HL-60 (cell line): ENCODE measurements around the gene IL17B.

ENCODE experiments used
- DNase-seq, 2 experiments: peaks; one replicate each; pipeline ENCODE4 v3.0.0-alpha.2; 2010 to 2020; ENCODE audit warnings: low read depth in 1 of 2, low spot score in 1 of 2
- H3K27ac ChIP-seq: fragments of 250-450 bp; sonication (Bioruptor Pico); replicated peaks from 2 replicates; pipeline ENCODE4 v1.5.1; 2020; ENCODE audit warnings: mild to moderate bottlenecking, moderate library complexity
- H3K27me3 ChIP-seq: fragments of 250-450 bp; sonication (Bioruptor Pico); 2 replicates; pipeline ENCODE4 v1.5.1; 2021; ENCODE audit warnings: mild to moderate bottlenecking, moderate library complexity; ENCODE audit not compliant: insufficient read depth, poor library complexity, severe bottlenecking
- H3K4me3 ChIP-seq: replicated peaks from 2 replicates; pipeline ENCODE4 v1.5.1; 2011; ENCODE audit warnings: mild to moderate bottlenecking, control low read depth, low read length; ENCODE audit not compliant: insufficient read depth
- GABPA ChIP-seq: IDR thresholded peaks from 2 replicates; pipeline ENCODE4 v1.6.1; 2012; ENCODE audit warnings: low read depth
- POLR2AphosphoS5 ChIP-seq: IDR thresholded peaks from 2 replicates; pipeline ENCODE4 v1.6.1; 2012; ENCODE audit warnings: low read depth
- SPI1 ChIP-seq: IDR thresholded peaks from 2 replicates; pipeline ENCODE4 v1.6.1; 2012; ENCODE audit warnings: low read depth, mild to moderate bottlenecking, borderline replicate concordance
- TF ChIP-seq, protein P1 (sequence below): IDR thresholded peaks from one replicate; pipeline ENCODE4 v1.5.1; 2011; ENCODE audit warnings: low read length, control low read depth, inconsistent platforms; ENCODE audit not compliant: insufficient read depth
- TF ChIP-seq, protein P2 (sequence below): IDR thresholded peaks from 2 replicates; pipeline ENCODE4 v1.6.1; 2012; ENCODE audit warnings: low read depth; ENCODE audit not compliant: insufficient replicate concordance

The IL17B gene

DNA sequence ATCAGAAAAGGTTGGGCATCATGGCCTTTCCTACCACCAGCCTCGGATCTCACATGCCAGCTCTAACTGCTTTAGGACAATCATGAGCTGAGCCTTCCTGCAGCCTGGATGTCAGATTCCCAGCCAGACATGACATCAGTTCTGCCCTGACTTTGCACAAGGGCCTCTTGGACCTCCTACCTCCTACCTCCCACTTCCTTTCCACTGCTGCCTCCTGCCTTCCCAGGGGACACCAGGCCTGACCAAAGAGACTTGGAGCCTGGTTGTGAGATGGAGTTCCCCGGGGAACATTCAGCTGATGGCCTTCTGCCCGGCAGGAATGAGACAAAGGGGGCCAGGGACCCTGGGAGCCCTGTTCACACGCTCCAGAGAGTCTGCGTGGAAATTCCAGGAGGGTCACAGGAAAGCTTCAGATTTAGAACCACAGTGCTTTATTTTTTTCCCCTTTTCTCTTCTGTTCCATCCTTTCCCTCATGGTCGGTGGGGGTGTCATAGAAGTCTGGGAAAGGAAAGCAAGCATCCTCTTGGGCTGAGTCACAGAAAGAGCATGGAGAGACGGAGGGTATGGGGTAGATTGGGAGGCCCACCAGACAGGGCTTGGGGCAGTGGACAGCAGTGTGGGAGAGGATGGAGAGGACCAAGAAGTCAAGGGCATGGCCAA is 35.4 kb upstream of the IL17B start:
- no peak overlapping the region for H3K27ac ChIP-seq

DNA sequence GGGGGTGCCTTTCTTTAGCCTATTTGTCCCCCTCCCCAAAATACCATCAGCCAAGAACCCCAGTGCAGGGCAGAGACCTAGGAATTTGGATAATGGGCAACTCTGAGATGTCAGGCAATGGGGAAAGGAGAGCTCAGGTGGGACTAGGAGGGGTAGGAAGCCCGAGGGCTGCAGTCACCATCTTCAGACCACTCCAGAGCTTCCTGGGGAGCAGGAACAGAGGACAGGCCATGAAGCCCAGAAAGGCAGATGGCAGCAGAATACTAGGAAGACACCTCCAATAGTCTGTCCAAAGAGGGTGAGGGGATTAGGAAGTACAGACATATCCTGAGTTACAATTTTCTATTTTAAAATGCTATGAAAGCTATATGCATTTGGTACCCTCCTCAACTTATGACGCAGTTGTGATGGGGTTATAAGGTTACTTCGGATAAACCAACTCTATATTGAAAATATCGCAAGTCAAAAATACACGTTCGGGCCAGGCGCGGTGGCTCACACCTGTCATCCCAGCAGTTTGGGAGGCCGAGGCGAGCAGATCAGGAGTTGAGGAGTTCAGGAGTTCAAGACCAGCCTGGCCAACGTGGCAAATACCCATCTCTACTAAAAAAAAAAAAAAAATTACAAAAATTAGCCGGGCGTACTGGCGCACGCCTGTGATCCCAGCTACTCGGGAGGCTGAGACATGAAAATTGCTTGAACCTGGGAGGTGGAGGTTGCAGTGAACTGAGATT is 34.6 kb upstream of the IL17B start:
- TF ChIP-seq, protein P1, sequence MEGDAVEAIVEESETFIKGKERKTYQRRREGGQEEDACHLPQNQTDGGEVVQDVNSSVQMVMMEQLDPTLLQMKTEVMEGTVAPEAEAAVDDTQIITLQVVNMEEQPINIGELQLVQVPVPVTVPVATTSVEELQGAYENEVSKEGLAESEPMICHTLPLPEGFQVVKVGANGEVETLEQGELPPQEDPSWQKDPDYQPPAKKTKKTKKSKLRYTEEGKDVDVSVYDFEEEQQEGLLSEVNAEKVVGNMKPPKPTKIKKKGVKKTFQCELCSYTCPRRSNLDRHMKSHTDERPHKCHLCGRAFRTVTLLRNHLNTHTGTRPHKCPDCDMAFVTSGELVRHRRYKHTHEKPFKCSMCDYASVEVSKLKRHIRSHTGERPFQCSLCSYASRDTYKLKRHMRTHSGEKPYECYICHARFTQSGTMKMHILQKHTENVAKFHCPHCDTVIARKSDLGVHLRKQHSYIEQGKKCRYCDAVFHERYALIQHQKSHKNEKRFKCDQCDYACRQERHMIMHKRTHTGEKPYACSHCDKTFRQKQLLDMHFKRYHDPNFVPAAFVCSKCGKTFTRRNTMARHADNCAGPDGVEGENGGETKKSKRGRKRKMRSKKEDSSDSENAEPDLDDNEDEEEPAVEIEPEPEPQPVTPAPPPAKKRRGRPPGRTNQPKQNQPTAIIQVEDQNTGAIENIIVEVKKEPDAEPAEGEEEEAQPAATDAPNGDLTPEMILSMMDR: no peak
- TF ChIP-seq, protein P2, sequence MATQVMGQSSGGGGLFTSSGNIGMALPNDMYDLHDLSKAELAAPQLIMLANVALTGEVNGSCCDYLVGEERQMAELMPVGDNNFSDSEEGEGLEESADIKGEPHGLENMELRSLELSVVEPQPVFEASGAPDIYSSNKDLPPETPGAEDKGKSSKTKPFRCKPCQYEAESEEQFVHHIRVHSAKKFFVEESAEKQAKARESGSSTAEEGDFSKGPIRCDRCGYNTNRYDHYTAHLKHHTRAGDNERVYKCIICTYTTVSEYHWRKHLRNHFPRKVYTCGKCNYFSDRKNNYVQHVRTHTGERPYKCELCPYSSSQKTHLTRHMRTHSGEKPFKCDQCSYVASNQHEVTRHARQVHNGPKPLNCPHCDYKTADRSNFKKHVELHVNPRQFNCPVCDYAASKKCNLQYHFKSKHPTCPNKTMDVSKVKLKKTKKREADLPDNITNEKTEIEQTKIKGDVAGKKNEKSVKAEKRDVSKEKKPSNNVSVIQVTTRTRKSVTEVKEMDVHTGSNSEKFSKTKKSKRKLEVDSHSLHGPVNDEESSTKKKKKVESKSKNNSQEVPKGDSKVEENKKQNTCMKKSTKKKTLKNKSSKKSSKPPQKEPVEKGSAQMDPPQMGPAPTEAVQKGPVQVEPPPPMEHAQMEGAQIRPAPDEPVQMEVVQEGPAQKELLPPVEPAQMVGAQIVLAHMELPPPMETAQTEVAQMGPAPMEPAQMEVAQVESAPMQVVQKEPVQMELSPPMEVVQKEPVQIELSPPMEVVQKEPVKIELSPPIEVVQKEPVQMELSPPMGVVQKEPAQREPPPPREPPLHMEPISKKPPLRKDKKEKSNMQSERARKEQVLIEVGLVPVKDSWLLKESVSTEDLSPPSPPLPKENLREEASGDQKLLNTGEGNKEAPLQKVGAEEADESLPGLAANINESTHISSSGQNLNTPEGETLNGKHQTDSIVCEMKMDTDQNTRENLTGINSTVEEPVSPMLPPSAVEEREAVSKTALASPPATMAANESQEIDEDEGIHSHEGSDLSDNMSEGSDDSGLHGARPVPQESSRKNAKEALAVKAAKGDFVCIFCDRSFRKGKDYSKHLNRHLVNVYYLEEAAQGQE: no peak
- TF ChIP-seq GABPA (no peak), SPI1 (no peak), POLR2AphosphoS5 (no peak)
- Histone ChIP-seq H3K27me3 (no peaks in the 10 kb centered on the region), H3K4me3 (no peak overlapping the region), H3K27ac (no peak overlapping the region)
- no peak for DNase-seq

More for the DNA sequence above, 35.4 kb upstream of the IL17B start:
- no peaks in the 10 kb centered on the region for H3K27me3 ChIP-seq
- H3K4me3 ChIP-seq: no peak overlapping the region
- no peak for DNase-seq
- no peak for TF ChIP-seq GABPA
- TF ChIP-seq, protein P1: no peak
- TF ChIP-seq POLR2AphosphoS5: no peak
- TF ChIP-seq, protein P2: no peak
- TF ChIP-seq SPI1: no peak

DNA sequence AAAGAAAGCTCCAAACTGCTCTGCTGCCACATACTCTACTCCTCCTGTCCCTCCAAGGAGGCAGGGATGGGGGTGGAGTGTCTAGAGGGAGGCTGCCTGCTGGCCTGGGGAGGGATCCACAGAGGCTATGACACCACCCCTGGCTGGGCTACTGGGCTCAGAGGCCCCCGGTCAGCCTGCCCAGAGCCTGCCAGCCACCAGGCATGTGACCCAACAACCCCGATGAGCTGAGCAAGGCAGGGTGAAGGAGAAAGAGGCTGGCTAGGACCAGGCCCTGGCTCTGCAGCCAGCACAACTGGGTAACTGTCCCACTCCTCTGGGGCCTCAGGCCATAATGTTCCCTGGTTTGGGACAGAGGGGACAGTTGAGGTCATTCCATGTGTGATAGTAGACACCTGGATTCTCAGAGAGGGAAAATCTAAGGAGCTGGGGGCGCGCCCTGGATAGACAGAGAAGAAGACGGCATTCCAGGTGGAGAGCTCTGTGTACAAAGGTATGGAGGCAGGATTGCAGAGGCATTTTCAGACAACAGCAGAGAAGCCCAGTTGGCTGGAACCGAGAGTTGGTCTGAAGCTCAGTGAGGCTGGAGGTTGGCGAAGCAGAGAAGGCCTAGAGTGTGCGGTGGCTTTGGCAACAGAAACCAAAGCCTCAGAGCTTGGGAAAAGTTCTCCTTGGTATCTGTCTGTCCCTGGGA is 33.8 kb upstream of the IL17B start:
- H3K4me3 ChIP-seq: no peak overlapping the region

More for the DNA sequence above, 33.8 kb upstream of the IL17B start:
- no peak for TF ChIP-seq GABPA
- TF ChIP-seq, protein P2: no peak
- TF ChIP-seq, protein P1: no peak
- no peak for TF ChIP-seq SPI1
- no peak for TF ChIP-seq POLR2AphosphoS5
- H3K27ac ChIP-seq: no peak overlapping the region
- H3K27me3 ChIP-seq: no peaks in the 10 kb centered on the region
- no peak for DNase-seq
